Astrocyte (in vitro differentiated cells and primary cell): ENCODE results near the gene MYB. TPM values are rescaled to one million over a fixed set of nuclear protein-coding genes. Genes with fewer than 3 reads are reported as not detected.

Source experiments
- DNase-seq: peaks from one replicate; pipeline ENCODE4 v3.0.0-alpha.2; 2010; ENCODE audit warnings: low read depth
- FAIRE-seq: peaks from 2 replicates; lab custom pipeline; 2011; peaks lifted over from hg19 to GRCh38; lab: Jason Lieb, UNC
- H2AFZ ChIP-seq: 2 replicates; pipeline ENCODE4 v1.6.0; 2012; ENCODE audit warnings: low read depth, low read length, inconsistent platforms
- H3K27ac ChIP-seq: 2 replicates; pipeline ENCODE4 v1.5.1; 2011; ENCODE audit warnings: low read depth, low read length, inconsistent platforms
- H3K27me3 ChIP-seq: 2 replicates; pipeline ENCODE4 v1.6.0; 2011; ENCODE audit warnings: low read length, inconsistent platforms; ENCODE audit not compliant: insufficient read depth
- H3K36me3 ChIP-seq: 2 replicates; pipeline ENCODE4 v1.5.1; 2011; ENCODE audit warnings: low read length, inconsistent platforms; ENCODE audit not compliant: insufficient read depth
- H3K4me1 ChIP-seq: 2 replicates; pipeline ENCODE4 v1.5.1; 2011; ENCODE audit warnings: low read length, inconsistent platforms; ENCODE audit not compliant: insufficient read depth
- H3K4me2 ChIP-seq: 2 replicates; pipeline ENCODE4 v1.6.0; 2012; ENCODE audit warnings: low read length, inconsistent platforms
- H3K4me3 ChIP-seq: 2 replicates; pipeline ENCODE4 v1.5.1; 2011; ENCODE audit warnings: low read depth, mild to moderate bottlenecking, low read length, inconsistent platforms; ENCODE audit not compliant: insufficient read depth
- H3K79me2 ChIP-seq: 2 replicates; pipeline ENCODE4 v1.6.0; 2012; ENCODE audit warnings: mild to moderate bottlenecking, low read length, inconsistent platforms; ENCODE audit not compliant: insufficient read depth
- H3K9ac ChIP-seq: 2 replicates; pipeline ENCODE4 v1.6.0; 2012; ENCODE audit warnings: mild to moderate bottlenecking, low read length, inconsistent platforms
- H3K9me3 ChIP-seq: 2 replicates; pipeline ENCODE4 v1.5.1; 2012; ENCODE audit warnings: low read depth, mild to moderate bottlenecking, low read length, inconsistent platforms; ENCODE audit not compliant: insufficient read depth
- H4K20me1 ChIP-seq: 2 replicates; pipeline ENCODE4 v1.6.0; 2012; ENCODE audit warnings: low read length, inconsistent platforms; ENCODE audit not compliant: insufficient read depth
- H3K27ac Mint-ChIP-seq: one replicate; pipeline ENCODE4 v1.8.0; 2021; ENCODE audit warnings: mild to moderate bottlenecking, mixed read lengths; ENCODE audit not compliant: unreplicated experiment
- H3K27me3 Mint-ChIP-seq: one replicate; pipeline ENCODE4 v1.8.0; 2021; ENCODE audit warnings: low read depth, mixed read lengths; ENCODE audit not compliant: unreplicated experiment
- H3K36me3 Mint-ChIP-seq: one replicate; pipeline ENCODE4 v1.8.0; 2021; ENCODE audit warnings: low read depth, mixed read lengths; ENCODE audit not compliant: unreplicated experiment
- H3K4me1 Mint-ChIP-seq: one replicate; pipeline ENCODE4 v1.8.0; 2021; ENCODE audit warnings: low read depth, mixed read lengths; ENCODE audit not compliant: unreplicated experiment
- H3K4me3 Mint-ChIP-seq: one replicate; pipeline ENCODE4 v1.8.0; 2021; ENCODE audit warnings: mild to moderate bottlenecking, moderate library complexity, mixed read lengths; ENCODE audit not compliant: unreplicated experiment
- H3K9me3 Mint-ChIP-seq: one replicate; pipeline ENCODE4 v1.8.0; 2021; ENCODE audit warnings: mild to moderate bottlenecking, mixed read lengths; ENCODE audit not compliant: unreplicated experiment
- CTCF ChIP-seq: IDR thresholded peaks from 2 replicates; pipeline ENCODE4 v1.5.1; 2011; ENCODE audit warnings: low read depth, mild to moderate bottlenecking, inconsistent platforms, low read length, moderate library complexity; ENCODE audit not compliant: insufficient read depth
- EZH2 ChIP-seq: IDR thresholded peaks from 2 replicates; pipeline ENCODE4 v1.6.1; 2012; ENCODE audit warnings: mild to moderate bottlenecking, low read length, inconsistent platforms; ENCODE audit not compliant: insufficient read depth
- total RNA-seq: library from RNA; stranded (reverse); gene quantifications from 2 replicates; pipeline ENCODE4 v1.2.1, GENCODE V29; 2021

MYB gene
- total RNA-seq, 1 donor from 2014 or later, result not detected

- H3K9me3 ChIP-seq, result no peaks in the 10 kb centered on the region
- no peaks in the 10 kb centered on the region for H3K36me3 Mint-ChIP-seq
- DNase-seq, result no peak
Measured at GRCh38 chr6:135213616-135214015, 32.5 kb downstream of the MYB start.

GRCh38 chr6:135215160-135215559 lies 34.1 kb downstream of the MYB start:
- Mint-ChIP-seq H3K4me3 (no peak overlapping the region), H3K4me1 (peaks cover 1% of the 10 kb centered on the region), H3K9me3 (peaks cover 2% of the 10 kb centered on the region), H3K36me3 (no peaks in the 10 kb centered on the region), H3K27ac (no peak overlapping the region), H3K27me3 (no peaks in the 10 kb centered on the region)
- Histone ChIP-seq H3K9me3 (no peaks in the 10 kb centered on the region), H3K4me3 (no peak overlapping the region), H4K20me1 (no peaks in the 10 kb centered on the region), H3K9ac (no peak overlapping the region), H3K36me3 (no peaks in the 10 kb centered on the region), H3K4me1 (no peaks in the 10 kb centered on the region), H3K4me2 (no peak overlapping the region), H3K27me3 (no peaks in the 10 kb centered on the region), H3K79me2 (no peaks in the 10 kb centered on the region), H3K27ac (no peak overlapping the region), H2AFZ (no peak overlapping the region)
- DNase-seq (no peak), FAIRE-seq (no peak)
- TF ChIP-seq CTCF (no peak), EZH2 (no peak)

More at GRCh38 chr6:135213616-135214015, 32.5 kb downstream of the MYB start:
- no peaks in the 10 kb centered on the region for H3K27me3 ChIP-seq
- TF ChIP-seq CTCF (no peak), EZH2 (no peak)
- no peak overlapping the region for H3K4me3 ChIP-seq
- Mint-ChIP-seq H3K27ac (no peak overlapping the region), H3K4me3 (no peak overlapping the region), H3K9me3 (peaks cover 2% of the 10 kb centered on the region), H3K27me3 (no peaks in the 10 kb centered on the region), H3K4me1 (peaks cover 1% of the 10 kb centered on the region)
- H3K4me2 ChIP-seq, result no peak overlapping the region
- H3K79me2 ChIP-seq, result no peaks in the 10 kb centered on the region
- no peaks in the 10 kb centered on the region for H3K4me1 ChIP-seq
- H3K27ac ChIP-seq, result no peak overlapping the region
- FAIRE-seq, result no peak
- no peak overlapping the region for H3K9ac ChIP-seq
- H2AFZ ChIP-seq, result no peak overlapping the region
- no peaks in the 10 kb centered on the region for H3K36me3 ChIP-seq
- no peaks in the 10 kb centered on the region for H4K20me1 ChIP-seq

GRCh38 chr6:135215563-135215962 lies 34.5 kb downstream of the MYB start:
- Histone ChIP-seq H3K36me3 (no peaks in the 10 kb centered on the region), H3K4me1 (no peaks in the 10 kb centered on the region), H3K9me3 (no peaks in the 10 kb centered on the region), H2AFZ (no peak overlapping the region), H3K9ac (no peak overlapping the region), H3K79me2 (no peaks in the 10 kb centered on the region), H3K27me3 (no peaks in the 10 kb centered on the region), H4K20me1 (no peaks in the 10 kb centered on the region), H3K27ac (no peak overlapping the region), H3K4me3 (no peak overlapping the region), H3K4me2 (no peak overlapping the region)
- H3K4me1 Mint-ChIP-seq, result peaks cover 1% of the 10 kb centered on the region
- no peaks in the 10 kb centered on the region for H3K36me3 Mint-ChIP-seq
- no peaks in the 10 kb centered on the region for H3K27me3 Mint-ChIP-seq
- no peak overlapping the region for H3K4me3 Mint-ChIP-seq
- H3K9me3 Mint-ChIP-seq, result peaks cover 2% of the 10 kb centered on the region
- no peak for FAIRE-seq
- no peak for DNase-seq
- H3K27ac Mint-ChIP-seq, result no peak overlapping the region
- no peak for TF ChIP-seq EZH2
- TF ChIP-seq CTCF, result no peak
